GM18861 (cell line): Measurements from ENCODE around the gene INTS6L.
"Not testable (repeated sequence)": the region's sequence is repeated elsewhere in the genome, so short reads cannot be mapped to it uniquely, and the experiment has no call there.

Experiments used
- ATAC-seq: cut with Tn5 transposase; IDR thresholded peaks from one replicate; pipeline ENCODE4 v1.9.1; 2021; ENCODE audit not compliant: unreplicated experiment

The INTS6L gene

DNA sequence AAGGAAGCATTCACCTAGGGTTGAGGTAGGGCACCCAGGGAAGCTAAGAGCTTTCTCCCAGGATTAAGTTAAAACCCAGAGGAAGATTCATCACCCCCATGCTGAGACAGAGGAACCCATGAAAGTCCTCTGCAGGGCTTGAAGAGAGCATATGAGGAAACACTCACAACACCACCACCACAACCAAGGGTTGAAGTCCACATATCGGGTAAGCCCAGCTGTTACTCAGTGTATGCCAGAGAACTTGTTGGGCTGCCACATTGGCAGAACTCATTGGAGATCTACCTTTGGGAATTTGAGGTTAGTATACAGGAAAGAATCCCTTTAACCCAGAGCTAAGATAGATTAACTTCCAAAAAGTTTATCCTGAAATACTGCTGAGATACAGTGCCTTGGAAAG lies 75.1 kb downstream of the INTS6L start:
- ATAC-seq, result no peak

DNA sequence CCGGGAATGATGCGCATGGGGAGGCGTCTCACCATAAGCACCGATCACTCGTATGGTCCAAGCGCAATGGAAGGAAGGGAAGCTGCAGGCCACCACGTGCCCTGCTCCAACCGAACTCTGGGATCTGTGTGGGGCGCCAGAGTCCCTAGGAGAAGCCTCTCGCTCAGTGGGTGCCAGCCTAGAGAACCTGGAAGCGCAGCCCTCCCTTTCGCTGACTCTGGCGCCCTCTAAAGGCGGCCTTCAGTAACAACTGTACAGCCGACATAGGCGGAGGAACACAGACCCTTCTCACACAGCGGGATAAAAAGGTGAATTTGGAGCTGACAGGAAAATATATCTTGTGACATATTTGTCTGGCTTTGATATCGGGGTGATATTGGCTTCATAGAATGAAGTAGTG lies 76.0 kb downstream of the INTS6L start:
- ATAC-seq, result no peak

DNA sequence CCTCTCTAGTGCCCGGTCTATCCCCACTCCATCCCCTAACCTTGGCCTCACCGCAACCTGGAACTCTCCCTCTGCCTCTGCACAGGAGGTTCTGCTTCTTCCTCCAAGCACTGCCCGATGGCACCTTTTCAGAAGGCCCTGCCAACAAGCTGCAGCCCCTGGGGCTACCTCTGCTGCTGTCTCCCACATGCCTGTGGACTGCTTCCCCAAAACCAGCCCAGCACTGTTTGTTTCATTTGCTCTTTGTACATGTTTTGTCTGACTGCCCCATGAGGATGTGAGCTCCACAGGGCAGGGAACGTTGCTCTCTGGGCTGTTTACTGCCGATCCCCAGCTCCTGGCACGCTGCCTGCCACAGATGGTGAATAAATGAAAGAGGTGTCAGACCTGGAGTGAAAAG lies 85.4 kb downstream of the INTS6L start:
- no peak for ATAC-seq

DNA sequence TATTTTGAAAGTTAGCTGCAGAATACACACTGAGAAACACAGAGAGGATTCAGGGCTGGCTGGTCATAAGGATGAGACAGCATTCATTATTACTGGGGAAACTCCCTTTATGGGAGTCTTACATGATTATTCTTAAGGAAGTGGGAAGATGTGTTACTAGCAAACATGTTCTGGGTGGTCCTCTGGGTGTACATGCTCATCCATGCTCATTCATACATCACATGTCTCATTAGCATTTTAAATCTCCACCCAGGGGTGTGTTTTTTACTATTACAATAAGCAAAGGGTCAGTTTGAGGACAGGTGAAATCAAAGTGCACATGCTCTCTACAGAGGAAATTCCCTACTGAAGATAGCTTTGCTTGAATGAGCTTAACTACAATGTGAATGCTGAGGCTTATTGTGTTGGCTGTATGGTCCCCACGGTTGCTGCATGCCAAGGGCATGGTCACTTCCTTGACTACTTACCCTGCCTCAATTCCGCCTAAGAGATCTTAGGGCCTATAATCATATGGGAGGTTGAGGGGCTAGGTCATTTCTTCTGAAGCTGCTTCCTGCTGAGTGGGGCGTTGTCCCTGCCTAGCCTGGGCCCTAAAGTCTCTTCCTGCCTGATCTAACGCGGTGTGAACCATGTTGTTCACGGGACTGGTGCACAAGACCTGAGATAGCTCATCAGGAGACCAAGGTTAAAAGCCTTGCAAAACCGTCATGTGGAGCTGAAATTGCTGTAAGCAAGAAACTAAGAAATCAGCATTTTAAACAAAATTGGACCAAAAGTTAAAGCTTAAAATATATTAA lies 104.1 kb downstream of the INTS6L start:
- not testable (repeated sequence) for ATAC-seq

DNA sequence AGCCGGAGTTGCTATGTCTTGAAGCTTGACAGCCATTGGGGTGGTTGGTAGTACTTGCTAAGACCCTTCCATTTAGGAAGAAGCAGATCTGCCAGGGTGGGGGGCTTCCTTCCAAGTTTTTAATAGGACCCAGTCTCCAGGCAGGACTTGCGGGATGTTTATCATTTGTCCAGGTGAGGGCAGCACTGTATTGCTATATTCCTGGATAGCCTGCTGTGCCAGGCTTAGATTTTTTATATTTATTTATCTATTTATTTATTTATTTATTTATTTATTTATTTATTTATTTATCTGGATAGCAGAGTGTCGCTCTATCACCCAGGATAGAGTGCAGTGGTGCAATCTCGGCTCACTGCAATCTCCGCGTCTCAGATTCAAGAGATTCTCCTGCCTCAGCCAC lies 105.5 kb downstream of the INTS6L start:
- ATAC-seq, result no peak

DNA sequence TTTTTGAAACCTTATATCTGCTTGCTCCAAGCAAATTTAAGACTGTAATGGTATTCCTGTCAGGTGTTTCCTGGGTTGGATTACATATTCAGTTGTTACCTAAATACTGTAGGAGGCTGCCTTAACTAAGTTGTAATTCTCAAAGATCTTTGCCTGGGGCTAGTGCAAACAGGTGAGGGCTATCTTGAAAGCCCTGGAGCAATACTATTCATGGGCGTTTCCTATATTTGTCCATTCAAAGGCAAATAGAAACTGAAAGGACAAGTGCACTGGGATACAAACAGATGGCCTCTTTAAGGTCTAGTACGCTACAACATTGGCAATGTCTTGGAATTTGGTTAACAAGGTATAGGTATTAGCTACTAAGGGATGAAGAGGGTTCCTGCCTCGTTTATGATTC lies 108.9 kb downstream of the INTS6L start:
- ATAC-seq, result no peak
